K562 (cell line): ENCODE data around the gene TRIM25. TPM values are rescaled to one million over a fixed set of nuclear protein-coding genes. Genes with fewer than 3 reads are reported as not detected.
A peak's percentile ranks its signal among the peaks of the same experiment; 100 is the strongest.

ENCODE experiments used
- ATF4 ChIP-seq: fragments of 450-650 bp; formaldehyde crosslinking; IDR thresholded peaks from 2 replicates; pipeline ENCODE4 v1.4.0; 2022; ENCODE audit warnings: mild to moderate bottlenecking, moderate library complexity
- CCAR2 ChIP-seq: fragments of 200-400 bp; formaldehyde crosslinking; IDR thresholded peaks from 2 replicates; pipeline ENCODE4 v1.6.1; 2017; ENCODE audit warnings: mild to moderate bottlenecking, low read depth, low read length
- CREB5 ChIP-seq: fragments of 250-450 bp; sonication (Bioruptor Pico); IDR thresholded peaks from 2 replicates; pipeline ENCODE4 v1.5.0; 2020; ENCODE audit warnings: mild to moderate bottlenecking
- HEY1 ChIP-seq: fragments of 250-450 bp; sonication (Bioruptor Pico); IDR thresholded peaks from 2 replicates; pipeline ENCODE4 v1.5.0; 2020; ENCODE audit warnings: mild to moderate bottlenecking, moderate library complexity, borderline replicate concordance
- MAX ChIP-seq: sonication (generic); formaldehyde crosslinking; IDR thresholded peaks from 2 replicates; pipeline ENCODE4 v1.9.0; 2022; ENCODE audit warnings: mild to moderate bottlenecking, missing genetic modification reagents
- NCOA4 ChIP-seq: fragments of 450-650 bp; IDR thresholded peaks from 2 replicates; pipeline ENCODE4 v1.6.1; 2018; ENCODE audit warnings: mild to moderate bottlenecking; ENCODE audit not compliant: partially characterized antibody
- NR0B1 ChIP-seq: fragments of 450-650 bp; IDR thresholded peaks from one replicate; pipeline ENCODE4 v1.6.1; 2018; ENCODE audit warnings: mild to moderate bottlenecking, moderate library complexity; ENCODE audit not compliant: partially characterized antibody
- PCBP2 ChIP-seq: fragments of 200-400 bp; formaldehyde crosslinking; IDR thresholded peaks from 2 replicates; pipeline ENCODE4 v1.6.1; 2018; ENCODE audit warnings: low read length, low read depth, mild to moderate bottlenecking, moderate library complexity; ENCODE audit not compliant: poor library complexity, severe bottlenecking
- PHTF2 ChIP-seq: fragments of 250-450 bp; sonication (Bioruptor Pico); IDR thresholded peaks from 2 replicates; pipeline ENCODE4 v1.5.0; 2021; ENCODE audit warnings: mild to moderate bottlenecking
- PTTG1 ChIP-seq: fragments of 450-650 bp; IDR thresholded peaks from 2 replicates; pipeline ENCODE4 v1.6.1; 2016; ENCODE audit warnings: low read depth, mild to moderate bottlenecking, missing genetic modification characterization, missing compliant biosample characterization
- ZKSCAN8 ChIP-seq: fragments of 200-800 bp; sonication (Bioruptor generic); IDR thresholded peaks from 2 replicates; pipeline ENCODE4 v1.6.1; 2016; ENCODE audit warnings: missing genetic modification characterization, missing compliant biosample characterization
- ZNF165 ChIP-seq: fragments of 250-450 bp; sonication (Bioruptor Pico); IDR thresholded peaks from 2 replicates; pipeline ENCODE4 v1.4.0; 2020; ENCODE audit warnings: borderline replicate concordance
- ZNF23 ChIP-seq: fragments of 250-450 bp; sonication (Bioruptor Pico); IDR thresholded peaks from 2 replicates; pipeline ENCODE4 v1.4.0; 2020; ENCODE audit warnings: mild to moderate bottlenecking
- ZNF324 ChIP-seq: fragments of 250-450 bp; sonication (Bioruptor Pico); IDR thresholded peaks from 2 replicates; pipeline ENCODE4 v1.4.0; 2020; ENCODE audit warnings: mild to moderate bottlenecking
- ZNF407 ChIP-seq: fragments of 450-650 bp; IDR thresholded peaks from 2 replicates; pipeline ENCODE4 v1.6.1; 2016; ENCODE audit warnings: low read depth
- ZNF76 ChIP-seq: fragments of 250-450 bp; sonication (Bioruptor Pico); IDR thresholded peaks from 2 replicates; pipeline ENCODE4 v1.4.0; 2020; ENCODE audit warnings: mild to moderate bottlenecking, moderate library complexity, borderline replicate concordance
- polyA plus RNA-seq, 8 experiments: library from polyadenylated mRNA; depleted of rRNA in 4 of 8; stranded (reverse) in 5 of 8; unstranded in 3 of 8; fragments of >200 nt; fragmentation: Nextera tagmentation in 2 of 8; fragmentation: Illumina TruSeq in 1 of 8; extraction: Ambion mirVana in 2 of 8; extraction: Trizol in 1 of 8; gene quantifications; 2 replicates each; pipeline versions ENCODE4 v1.2.1 to v1.2.3, GENCODE V29; 2011 to 2014; ENCODE audit warnings: inconsistent platforms in 1 of 8, missing spikeins in 1 of 8
- total RNA-seq, 7 experiments: library from RNA; depleted of rRNA in 6 of 7; stranded (reverse); fragments of >200 nt in 6 of 7; fragmentation: Illumina TruSeq in 2 of 7; extraction: Trizol in 2 of 7; gene quantifications; 2 replicates each; pipeline versions ENCODE4 v1.2.1 to v1.2.3, GENCODE V29; 2011 to 2021; ENCODE audit warnings: low replicate concordance in 1 of 7

TRIM25 gene
- total and polyA plus RNA-seq, 9 of the 15 experiments (the other 6 are each of a cell fraction or from before 2014, with no cell fraction given), result 5.9 to 49.5 (median 24.5) TPM

GRCh38 chr17:56913867-56914580 lies at the start of gene TRIM25 (continued):
- no peak for TF ChIP-seq ZNF407
- 0 out of 2 replicates have a peak, but pooled peaks have one; percentile 27 for TF ChIP-seq ATF4 (CRISPR knock-in tag)
- TF ChIP-seq ZNF23, result no peak
- no peak for TF ChIP-seq NR0B1
- TF ChIP-seq CCAR2, result no peak
- no peak for TF ChIP-seq ZNF324 (CRISPR knock-in tag)
- no peak for TF ChIP-seq ZNF76 (CRISPR knock-in tag)
- TF ChIP-seq PHTF2 (CRISPR knock-in tag), result no peak
- no peak for TF ChIP-seq PTTG1 (tag)
- peak; percentile 90 for TF ChIP-seq MAX (CRISPR knock-in tag)
- TF ChIP-seq HEY1, result no peak
- no peak for TF ChIP-seq CREB5 (CRISPR knock-in tag)
- TF ChIP-seq ZKSCAN8, result no peak
- no peak for TF ChIP-seq PCBP2
- TF ChIP-seq NCOA4, result no peak
- TF ChIP-seq ZNF165, result no peak
